ENCODE results near the gene KRTAP10-2.

Gene KRTAP10-2

DNA sequence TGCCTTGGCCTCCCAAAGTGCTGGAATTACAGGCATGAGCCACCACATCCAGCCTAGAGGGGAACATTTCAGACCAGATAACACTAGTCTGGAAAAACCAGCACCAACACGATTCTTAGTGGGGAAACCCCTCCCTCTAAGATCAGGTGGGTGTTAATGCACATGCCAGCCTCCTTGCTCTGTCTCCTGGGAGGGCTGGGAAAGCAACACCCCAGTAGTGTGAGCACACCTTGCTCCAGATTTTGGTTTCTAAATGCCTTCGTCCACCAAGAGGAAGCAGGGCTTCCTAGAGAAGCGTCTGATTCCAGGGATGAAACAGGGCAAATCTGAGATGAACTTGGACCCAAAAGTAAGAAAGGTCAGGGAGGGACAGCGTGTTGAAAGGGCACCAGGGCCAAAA is 20.0 kb upstream of the KRTAP10-2 start:
- TF ChIP-seq, protein P1, sequence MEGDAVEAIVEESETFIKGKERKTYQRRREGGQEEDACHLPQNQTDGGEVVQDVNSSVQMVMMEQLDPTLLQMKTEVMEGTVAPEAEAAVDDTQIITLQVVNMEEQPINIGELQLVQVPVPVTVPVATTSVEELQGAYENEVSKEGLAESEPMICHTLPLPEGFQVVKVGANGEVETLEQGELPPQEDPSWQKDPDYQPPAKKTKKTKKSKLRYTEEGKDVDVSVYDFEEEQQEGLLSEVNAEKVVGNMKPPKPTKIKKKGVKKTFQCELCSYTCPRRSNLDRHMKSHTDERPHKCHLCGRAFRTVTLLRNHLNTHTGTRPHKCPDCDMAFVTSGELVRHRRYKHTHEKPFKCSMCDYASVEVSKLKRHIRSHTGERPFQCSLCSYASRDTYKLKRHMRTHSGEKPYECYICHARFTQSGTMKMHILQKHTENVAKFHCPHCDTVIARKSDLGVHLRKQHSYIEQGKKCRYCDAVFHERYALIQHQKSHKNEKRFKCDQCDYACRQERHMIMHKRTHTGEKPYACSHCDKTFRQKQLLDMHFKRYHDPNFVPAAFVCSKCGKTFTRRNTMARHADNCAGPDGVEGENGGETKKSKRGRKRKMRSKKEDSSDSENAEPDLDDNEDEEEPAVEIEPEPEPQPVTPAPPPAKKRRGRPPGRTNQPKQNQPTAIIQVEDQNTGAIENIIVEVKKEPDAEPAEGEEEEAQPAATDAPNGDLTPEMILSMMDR (conservative IDR thresholded peaks at IDR 0.05; ENCODE audit: low read depth, low read length) = no peak
- Histone ChIP-seq H3K36me3 (ENCODE audit: insufficient read depth) (no peaks in the 10 kb centered on the region), H3K4me1 (ENCODE audit: low read depth, poor library complexity, severe bottlenecking) (no peaks in the 10 kb centered on the region), H3K4me2 (no peak overlapping the region), H3K79me2 (ENCODE audit: insufficient read depth, low read depth) (no peaks in the 10 kb centered on the region), H3K9ac (no peak overlapping the region), H3K27ac (no peak overlapping the region), H4K20me1 (ENCODE audit: insufficient read depth) (no peaks in the 10 kb centered on the region), H3K27me3 (ENCODE audit: insufficient read depth, low read depth) (peaks cover 49% of the 10 kb centered on the region), H3K4me3 (IDR thresholded peaks at IDR 0.05; ENCODE audit: insufficient read depth, low read depth, low read length) (no peak overlapping the region), H2AFZ (ENCODE audit: low read depth) (no peak overlapping the region)

DNA sequence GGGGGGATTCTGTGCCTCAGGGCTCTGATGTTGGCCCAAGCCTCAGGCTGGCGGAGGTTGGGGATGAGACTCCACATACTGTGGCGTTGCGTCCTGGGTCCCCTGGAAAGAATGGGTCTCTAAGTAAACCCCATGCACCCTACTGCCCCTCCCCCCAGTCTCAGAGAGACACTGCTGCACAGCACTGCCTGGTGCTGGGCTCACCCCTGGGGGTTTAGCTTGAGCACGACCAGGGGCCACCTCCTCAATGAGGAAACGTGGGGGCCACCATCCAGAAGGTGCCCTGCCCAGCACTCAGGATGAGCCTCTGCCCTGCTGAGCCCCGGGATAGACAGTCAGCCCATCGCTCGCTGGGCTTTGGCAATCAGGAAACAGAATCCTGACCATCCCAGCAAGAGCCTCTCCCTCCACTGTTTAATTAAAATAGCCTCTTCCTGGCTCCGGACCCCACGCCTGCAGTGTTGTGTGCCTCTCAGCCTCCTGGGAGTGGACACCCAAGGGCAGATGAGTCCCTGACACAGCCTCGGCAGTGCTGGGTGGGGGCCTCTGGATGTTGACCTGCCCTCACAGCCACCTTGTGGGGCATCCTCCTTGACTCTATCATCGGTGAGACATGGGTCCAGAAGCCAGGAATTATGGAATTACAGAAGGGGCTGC is 18.7 kb upstream of the KRTAP10-2 start:
- Histone ChIP-seq H4K20me1 (ENCODE audit: insufficient read depth) (no peaks in the 10 kb centered on the region), H3K9ac (no peak overlapping the region), H3K27ac (no peak overlapping the region), H3K4me1 (ENCODE audit: low read depth, poor library complexity, severe bottlenecking) (no peaks in the 10 kb centered on the region), H3K79me2 (ENCODE audit: insufficient read depth, low read depth) (no peaks in the 10 kb centered on the region), H3K4me2 (no peak overlapping the region), H3K4me3 (IDR thresholded peaks at IDR 0.05; ENCODE audit: insufficient read depth, low read depth, low read length) (no peak overlapping the region), H3K27me3 (ENCODE audit: insufficient read depth, low read depth) (peaks cover 59% of the 10 kb centered on the region), H2AFZ (ENCODE audit: low read depth) (no peak overlapping the region), H3K36me3 (ENCODE audit: insufficient read depth) (no peaks in the 10 kb centered on the region)
- TF ChIP-seq, protein P1 (conservative IDR thresholded peaks at IDR 0.05; ENCODE audit: low read depth, low read length) = no peak

DNA sequence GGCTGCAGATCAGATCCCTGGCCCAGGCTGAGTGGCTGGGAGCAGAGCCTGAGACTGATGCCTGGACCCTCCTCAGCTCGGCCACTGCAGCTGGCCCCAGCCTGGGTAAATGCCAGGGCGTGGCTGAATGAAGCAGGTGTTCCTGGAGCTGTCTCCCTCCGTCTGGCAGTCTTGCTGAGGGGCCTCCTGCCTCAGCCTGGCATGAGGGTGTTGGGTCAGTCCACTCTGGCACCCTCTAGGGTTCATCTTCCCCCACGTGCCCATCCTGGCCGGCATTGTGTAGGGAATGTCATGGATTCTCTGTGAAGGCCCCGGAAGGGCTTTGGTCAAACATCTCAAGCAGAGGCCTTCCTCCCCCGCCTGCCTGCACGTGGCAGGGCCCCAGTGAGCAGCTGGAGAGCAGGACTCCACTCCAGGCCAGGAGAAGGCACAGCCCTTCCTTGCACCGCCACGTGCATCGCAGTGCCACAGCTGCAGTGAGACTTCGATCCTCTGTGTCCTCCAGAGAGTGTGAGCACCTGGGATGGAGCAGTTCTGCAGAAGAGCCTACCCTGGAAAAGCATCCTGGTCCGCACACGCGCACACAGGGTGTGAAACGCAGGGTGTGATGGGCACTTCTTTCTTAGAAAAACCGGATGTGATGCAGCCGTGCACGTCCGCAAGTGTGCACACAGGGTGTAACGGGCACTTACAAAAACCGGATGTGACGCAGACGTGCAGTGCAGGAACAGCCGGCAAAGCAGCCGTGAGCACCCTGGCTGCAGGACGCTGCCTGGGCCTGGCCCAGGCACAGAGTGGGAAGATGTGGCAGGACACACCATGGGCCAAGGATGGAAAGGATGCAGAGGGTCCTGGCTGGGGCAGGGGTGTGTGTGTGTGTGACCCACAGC is 17.6 kb upstream of the KRTAP10-2 start:
- Histone ChIP-seq H3K36me3 (ENCODE audit: insufficient read depth) (no peaks in the 10 kb centered on the region), H2AFZ (ENCODE audit: low read depth) (no peak overlapping the region), H3K4me2 (no peak overlapping the region), H3K9ac (no peak overlapping the region), H3K79me2 (ENCODE audit: insufficient read depth, low read depth) (no peaks in the 10 kb centered on the region), H3K27ac (no peak overlapping the region), H3K4me1 (ENCODE audit: low read depth, poor library complexity, severe bottlenecking) (no peaks in the 10 kb centered on the region), H3K4me3 (IDR thresholded peaks at IDR 0.05; ENCODE audit: insufficient read depth, low read depth, low read length) (no peak overlapping the region), H4K20me1 (ENCODE audit: insufficient read depth) (no peaks in the 10 kb centered on the region), H3K27me3 (ENCODE audit: insufficient read depth, low read depth) (peaks cover 57% of the 10 kb centered on the region)
- TF ChIP-seq, protein P1 (conservative IDR thresholded peaks at IDR 0.05; ENCODE audit: low read depth, low read length) = no peak

DNA sequence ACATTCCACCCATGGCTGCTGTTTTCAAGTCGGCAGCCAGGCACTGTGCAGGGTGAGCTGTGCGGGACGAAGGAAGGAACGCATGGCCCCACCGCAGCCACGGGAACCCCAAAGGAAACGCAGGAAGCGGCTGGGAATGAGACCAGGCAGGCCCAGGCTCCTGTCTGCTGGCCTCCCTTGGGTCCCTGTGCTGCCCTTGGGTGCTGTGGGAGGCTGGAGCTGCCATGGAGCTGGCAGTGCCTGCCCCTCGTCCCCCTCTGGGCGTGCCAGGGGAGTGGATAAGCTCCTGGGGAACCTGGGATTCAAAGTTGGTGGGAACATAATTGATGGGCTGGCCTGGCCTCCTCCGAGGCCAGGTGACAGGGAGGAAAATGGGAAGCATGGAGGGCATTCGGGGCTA is 17.0 kb upstream of the KRTAP10-2 start:
- H3K79me2 ChIP-seq (ENCODE audit: insufficient read depth, low read depth) = no peaks in the 10 kb centered on the region
- H3K27ac ChIP-seq = no peak overlapping the region
- H3K36me3 ChIP-seq (ENCODE audit: insufficient read depth) = no peaks in the 10 kb centered on the region
- H4K20me1 ChIP-seq (ENCODE audit: insufficient read depth) = no peaks in the 10 kb centered on the region
- no peaks in the 10 kb centered on the region for H3K4me1 ChIP-seq (ENCODE audit: low read depth, poor library complexity, severe bottlenecking)
- TF ChIP-seq, protein P1 (conservative IDR thresholded peaks at IDR 0.05; ENCODE audit: low read depth, low read length) = no peak
- no peak overlapping the region for H3K4me3 ChIP-seq (IDR thresholded peaks at IDR 0.05; ENCODE audit: insufficient read depth, low read depth, low read length)
- no peak overlapping the region for H2AFZ ChIP-seq (ENCODE audit: low read depth)
- H3K27me3 ChIP-seq (ENCODE audit: insufficient read depth, low read depth) = peaks cover 54% of the 10 kb centered on the region
- no peak overlapping the region for H3K9ac ChIP-seq
- H3K4me2 ChIP-seq = no peak overlapping the region
